ENCODE measurements around the gene CLCN4.

Gene CLCN4

DNA sequence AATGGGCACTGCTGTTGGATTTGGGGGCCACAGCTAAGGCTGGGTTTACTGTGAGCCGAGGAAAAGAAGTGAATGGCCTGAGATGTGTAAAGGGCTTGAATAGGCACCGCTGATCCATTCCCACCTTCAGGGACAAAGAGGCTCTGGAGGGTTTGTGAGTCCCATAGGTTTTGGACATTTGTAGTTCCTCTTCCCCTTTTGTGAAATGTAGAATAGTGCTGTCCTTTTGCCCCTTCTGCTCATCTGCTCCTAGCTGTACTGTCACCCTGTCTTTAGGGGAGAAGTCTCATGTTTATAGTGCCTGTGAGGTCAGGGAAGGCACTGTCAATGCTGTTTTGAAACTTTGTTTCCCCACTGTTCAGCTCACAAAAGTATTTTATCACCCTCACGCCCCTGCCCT is 26.4 kb upstream of the CLCN4 start:
- no peak for DNase-seq

DNA sequence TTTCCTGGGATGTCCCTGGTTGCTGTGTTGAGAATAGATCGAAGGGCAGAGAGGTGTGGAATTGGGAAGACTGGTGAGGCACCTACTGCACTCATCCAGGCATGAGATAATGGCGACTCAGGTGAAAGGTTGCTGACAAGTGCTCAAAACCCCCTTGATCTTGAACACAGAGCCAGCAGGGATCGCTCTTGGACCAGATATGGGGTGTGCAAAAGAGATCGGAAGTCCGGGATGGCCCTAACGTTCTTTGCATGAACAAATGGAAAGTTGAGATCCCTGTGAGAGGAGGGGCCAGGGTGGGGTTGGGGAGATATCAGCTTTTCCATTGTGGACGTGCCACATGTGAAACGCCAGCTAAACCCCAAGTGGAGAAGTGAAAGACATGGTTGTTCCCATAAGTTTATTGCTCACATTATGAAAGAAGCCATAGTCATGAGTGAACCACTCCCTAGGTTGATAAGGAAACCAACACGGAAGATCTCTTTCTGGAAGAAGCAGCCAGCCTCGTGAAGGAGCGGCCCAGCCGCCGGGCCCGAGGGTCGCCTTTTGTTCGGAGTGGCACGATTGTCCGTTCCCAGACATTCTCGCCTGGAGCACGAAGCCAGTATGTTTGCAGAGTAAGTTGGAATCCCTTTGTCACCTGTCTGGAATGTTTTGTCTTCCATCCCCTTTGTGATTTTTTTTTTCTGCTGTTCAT is 22.6 kb upstream of the CLCN4 start:
- no peak for DNase-seq

DNA sequence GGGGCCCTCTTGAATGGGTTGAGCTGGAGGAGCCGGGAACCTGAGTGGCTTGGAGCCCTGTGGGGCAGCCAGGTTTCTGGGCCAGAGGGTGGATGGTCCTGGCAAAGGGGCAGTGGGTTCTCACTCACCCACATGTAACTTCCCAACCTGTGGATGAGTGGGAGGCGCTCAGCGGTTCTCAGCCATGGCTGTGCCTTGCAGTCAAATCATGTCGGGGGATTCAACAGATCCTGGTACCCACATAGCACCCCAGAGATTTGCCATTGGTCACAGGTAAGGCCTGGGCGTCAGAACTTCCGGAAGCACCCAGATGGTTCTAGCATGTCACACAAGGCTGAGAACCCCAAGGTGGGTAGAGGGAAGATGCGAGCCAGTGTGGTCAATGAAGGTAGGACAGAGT is 21.9 kb upstream of the CLCN4 start:
- no peak for DNase-seq

DNA sequence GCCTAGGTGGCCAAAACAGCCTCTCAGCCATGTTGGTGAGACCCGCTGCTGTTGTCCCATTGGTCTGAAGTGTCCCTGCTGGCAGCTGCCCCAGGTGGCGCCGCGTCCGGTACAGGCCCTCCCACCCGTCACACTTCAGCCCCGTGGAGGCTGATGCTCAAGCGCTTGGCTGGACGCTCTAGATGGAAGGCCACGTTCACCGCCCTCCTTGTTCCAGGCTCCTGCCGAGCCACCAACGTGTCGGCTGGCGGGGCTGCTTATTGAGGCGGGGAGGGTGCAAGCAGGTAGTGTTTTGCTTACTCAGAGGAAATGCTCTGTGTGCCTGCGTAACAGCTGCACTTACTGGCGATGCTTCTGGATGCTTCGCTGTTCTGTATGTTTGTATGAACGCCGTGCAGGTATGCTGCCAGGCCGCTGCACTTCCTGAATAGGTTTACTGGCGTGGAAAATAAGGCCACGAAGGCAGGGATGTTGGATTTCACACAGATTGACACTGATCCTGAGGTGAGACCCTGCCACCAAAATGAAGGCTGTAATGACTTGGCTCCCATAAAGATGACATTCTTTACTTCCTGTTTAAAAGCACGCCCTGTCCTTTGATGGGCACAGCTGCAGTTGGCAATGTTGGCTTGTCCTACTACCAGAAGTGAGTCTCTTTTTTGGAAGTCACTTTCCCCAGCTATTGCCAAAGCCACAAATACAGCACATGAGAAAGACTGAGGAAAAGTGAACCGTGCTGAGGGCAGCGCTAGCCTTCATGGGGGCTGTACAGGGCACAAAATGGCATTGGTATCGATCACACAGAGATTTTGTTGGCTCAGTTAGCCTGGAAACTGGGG is 21.0 kb upstream of the CLCN4 start:
- peak; percentile 41 for DNase-seq

DNA sequence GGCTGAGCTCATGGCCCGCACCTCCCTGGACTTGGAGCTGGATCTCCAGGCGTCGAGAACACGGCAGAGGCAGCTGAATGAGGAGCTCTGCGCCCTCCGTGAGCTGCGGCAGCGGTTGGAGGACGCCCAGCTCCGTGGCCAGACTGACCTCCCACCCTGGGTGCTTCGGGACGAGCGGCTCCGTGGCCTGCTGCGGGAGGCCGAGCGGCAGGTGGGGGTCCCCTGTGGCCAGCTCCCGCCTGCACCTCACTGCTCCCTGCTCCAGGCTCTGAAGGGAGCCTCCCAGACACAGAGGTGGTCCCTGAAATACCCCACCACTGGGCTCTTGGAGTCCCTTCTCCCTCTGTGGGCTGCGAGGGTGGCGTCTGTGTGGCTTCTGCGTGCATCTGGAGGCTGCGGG is 18.0 kb upstream of the CLCN4 start:
- no peak for DNase-seq

DNA sequence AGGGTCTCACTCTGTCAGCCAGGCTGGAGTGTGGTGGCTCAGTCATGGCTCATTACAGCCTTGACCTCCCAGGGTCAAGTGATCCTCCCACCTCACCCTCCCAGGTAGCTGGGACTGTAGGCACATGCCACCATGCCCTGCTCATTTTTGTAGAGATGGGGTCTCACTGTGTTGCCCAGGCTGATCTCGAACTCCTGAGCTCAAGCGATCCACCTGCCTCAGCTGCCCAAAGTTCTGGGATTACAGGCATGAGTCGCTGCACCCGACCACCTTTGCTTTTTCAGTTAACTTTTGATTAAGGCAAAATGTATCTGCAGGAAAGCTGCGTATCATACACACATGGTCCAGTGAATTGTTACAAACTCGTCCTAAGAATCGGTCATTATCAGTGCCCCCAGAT is 16.5 kb upstream of the CLCN4 start:
- no peak for DNase-seq

DNA sequence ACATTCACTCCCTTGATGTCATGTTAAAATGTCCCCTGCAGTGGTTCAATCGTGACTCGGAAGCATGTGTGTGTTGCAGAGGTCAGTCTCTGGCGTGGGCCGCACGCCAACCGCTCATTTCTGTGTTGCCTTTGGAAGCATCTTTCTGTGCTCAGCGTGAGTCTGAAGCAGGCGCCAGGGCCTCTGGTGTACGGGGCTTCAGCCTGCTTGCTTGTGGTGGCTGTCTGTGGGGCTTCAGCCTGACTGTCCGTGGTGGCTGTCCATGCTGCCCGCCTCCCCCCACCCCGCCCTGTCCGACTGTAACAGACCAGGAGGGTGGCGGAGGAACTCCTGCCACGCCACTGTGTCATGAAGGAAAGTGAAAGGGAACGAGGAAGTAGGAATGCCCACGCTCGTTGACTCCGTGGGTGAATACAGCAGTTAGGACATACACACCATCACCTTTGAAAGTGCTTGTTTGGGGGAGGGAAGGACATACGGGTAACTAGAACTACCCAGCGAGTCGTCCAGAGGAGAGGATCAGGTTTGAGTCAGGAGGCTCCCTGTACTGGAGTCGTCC is 14.7 kb upstream of the CLCN4 start:
- DNase-seq: no peak

DNA sequence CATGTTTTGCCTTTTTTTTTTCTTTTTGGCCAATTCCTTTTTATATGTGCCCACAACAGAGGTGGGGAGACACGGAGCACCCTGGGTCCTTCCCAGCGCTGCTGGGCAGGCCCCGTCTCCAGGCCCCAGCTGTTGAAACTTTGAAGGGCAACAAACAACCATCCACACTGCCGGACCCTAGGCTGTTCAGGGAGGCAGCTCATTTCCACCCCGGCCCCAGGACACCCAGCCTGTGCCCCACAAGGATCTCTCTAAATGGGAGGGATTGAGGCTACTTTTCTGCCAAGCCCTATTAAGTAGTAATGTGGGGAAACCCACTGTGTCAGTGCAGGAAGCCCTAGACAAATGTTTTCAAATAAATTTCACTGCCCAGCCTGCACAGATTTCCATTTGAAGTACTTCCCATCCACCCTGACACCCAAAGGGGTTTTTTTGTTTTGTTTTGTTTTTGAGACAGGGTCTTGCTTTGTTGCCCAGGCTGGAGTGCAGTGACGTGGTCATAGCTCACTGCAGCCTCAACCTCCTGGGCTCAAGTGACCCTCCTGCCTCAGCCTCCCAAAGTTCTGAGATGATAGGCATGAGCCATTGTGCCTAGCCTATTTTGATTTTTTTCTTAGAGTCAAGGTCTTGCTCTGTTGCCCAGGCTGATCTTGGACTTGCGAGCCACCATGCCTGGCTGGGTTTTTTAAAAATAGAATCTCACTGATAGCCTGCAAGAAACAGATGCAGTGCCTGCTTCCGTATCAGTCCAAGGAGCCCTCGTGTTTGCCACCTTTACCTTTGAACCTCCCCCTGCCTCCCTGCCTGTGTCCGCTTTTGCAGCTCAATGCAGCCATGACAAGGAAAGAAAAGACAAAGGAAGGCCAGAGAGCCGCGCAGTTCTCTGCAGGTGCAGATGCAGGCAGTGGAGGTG is 13.4 kb upstream of the CLCN4 start:
- no peak for DNase-seq

DNA sequence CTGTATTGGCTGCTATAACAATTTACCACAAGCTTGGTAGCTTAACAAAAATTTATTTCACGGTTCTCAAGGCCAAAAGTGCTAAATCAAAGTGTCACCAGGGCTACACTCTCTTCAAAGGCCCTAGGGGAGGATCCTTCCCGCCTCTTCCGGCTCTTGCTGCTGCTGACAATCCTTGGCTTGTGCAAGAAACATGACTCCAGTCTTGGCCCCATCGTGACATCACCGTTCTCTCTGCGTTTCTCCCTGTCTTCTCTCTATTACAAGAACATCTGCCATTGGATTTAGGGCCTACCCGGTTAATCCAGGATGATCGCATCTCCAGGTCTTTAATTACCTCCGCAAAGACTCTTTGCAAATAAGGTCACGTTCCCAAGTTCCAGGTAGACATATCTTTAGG is 10.4 kb upstream of the CLCN4 start:
- DNase-seq: no peak

DNA sequence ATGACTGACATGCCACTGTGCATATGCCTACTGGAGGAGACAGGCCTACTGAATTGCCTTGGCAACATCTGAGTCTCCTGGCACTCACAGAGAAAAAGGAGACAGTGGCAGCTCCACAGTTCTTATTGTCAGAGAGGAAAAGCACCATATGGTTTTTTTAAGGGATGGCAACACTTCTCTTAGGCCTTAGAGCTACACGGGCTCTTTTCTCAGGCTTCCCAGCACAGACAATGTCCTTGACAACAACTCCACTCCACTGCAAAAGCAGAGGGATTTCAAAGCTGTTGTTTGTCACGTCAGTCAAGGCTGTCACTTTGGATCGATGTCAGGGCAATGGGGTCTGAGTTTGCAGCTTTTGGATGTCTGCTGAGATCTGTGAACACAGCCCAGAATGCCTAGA is 4.7 kb upstream of the CLCN4 start:
- DNase-seq: no peak

DNA sequence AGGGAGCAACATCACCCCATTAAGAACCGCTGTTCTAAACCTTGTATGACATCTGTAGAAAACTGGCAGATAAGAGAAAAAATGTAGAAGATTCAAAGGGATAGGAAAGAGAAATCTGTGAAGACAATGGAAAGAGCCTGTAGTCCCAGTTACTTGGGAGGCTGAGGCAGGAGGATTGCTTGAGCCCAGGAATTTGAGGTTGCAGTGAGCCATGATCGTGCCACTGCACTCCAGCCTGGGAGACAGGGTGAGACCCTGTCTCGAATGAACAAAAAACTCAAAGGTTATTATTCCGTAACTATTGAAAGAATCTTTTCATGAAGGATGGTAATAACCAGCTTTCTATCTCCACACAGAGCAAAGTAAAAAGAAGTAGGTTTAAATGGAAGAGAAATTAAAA is 1.6 kb upstream of the CLCN4 start:
- DNase-seq: no peak

DNA sequence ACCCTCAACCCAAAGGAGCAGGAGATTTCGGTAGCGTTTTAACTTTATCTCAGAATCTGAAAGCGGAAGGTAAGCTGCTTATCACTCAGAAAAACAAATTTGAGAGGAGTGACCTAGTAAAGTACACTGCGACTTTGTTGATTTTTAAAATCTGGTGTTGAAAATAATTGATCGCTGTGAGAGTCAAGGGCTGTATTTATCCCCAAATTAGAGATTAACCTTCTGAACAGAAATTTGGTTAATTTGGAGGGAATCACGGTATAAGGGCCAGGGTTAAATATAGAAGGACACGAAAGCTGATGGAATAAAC is 212 bp downstream of the CLCN4 start:
- DNase-seq: no peak

DNA sequence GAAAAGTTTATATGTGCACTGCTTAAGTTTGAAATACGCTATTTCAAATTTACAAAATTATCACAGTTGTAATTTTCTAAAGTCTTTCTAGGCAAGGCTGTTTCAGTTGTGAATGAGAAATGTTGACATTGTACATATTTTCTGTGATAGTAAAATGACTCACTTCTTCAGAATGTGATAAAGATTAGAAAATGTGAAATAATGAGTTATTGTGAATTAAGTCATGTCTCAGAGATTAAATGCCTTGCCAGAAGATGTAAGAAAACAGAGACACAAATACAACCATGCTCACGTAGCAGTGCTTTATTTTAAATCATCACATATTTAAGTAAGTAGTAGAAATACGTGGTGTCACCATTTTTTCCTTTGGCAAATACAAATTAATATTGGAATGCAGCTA is 768 bp downstream of the CLCN4 start:
- DNase-seq: no peak

DNA sequence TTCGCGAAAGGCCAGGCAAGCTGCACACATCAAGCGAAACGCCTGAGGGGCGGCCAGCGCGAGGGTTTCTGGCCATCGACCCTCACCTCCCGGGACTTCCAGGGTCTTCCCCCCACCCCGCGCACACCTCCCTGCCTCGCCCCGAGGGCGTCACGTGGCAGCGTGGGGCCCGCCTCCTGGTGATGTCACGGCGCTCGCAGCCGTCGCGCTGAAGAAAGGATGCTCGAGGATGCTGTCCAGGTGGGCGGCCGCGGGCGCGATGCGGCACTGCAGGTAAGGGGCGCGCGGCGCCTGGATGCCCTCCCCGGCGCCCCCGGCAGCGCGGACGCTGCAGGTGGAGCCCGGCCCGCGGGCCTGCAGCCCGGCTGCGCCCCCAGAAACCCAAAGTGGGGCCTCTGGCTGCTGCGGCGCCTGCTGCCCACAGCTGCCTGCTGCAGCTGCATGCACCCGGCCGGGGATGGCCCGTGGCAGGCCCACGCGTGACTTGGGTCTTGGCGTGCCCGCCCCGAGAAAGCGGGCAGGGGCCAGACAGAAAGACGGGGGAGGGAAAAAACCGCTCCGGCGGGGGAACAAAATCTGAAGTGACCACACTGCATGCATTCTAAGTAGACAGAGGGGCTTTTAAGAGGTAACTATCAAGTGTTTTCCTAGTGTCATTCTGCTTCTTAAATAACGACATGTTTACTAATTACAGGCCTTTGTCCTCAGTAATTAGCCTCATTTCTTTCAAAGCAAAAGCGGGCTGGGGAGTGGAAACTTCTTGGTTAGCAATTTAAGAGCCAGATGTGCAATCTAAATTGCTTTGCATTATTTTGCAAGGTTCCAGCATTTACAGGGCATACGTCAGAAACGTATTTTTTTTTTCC is 1.7 kb downstream of the CLCN4 start:
- DNase-seq: peak; percentile 1

DNA sequence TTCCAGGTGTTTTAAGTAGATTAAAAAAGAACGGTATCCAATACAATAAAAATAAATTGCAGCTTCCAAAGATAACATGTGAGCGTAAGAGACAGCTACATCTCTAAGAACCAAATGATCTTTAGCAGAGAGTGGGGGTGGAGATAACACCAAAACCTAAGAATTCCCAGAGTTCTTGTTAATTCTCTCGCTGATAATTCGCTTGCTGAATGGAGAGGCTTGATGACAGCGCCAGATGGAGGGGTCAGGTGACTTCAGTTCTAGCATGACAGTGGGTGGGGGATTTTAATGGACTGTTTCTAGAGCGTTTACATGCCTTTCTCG is 2.3 kb downstream of the CLCN4 start:
- no peak for DNase-seq

DNA sequence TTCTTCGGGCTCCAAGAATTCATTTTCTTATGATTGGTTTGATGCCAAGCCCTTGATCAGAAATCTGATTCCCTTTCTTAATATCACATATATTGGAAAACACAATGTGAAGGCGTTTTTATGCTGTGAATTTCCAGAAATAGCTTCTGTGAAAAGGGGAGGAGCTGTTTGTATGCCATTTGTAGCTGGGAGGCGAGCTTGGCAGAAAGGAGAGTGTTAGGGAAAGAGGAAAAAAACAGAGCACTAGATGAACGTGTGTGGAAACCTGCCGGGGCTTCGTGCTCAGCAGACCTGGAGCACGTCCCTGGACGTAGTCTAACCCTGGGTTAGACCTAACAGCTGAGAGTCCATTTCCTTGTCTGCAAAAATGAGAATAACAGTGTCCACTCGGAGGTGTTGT is 3.4 kb downstream of the CLCN4 start:
- no peak for DNase-seq

DNA sequence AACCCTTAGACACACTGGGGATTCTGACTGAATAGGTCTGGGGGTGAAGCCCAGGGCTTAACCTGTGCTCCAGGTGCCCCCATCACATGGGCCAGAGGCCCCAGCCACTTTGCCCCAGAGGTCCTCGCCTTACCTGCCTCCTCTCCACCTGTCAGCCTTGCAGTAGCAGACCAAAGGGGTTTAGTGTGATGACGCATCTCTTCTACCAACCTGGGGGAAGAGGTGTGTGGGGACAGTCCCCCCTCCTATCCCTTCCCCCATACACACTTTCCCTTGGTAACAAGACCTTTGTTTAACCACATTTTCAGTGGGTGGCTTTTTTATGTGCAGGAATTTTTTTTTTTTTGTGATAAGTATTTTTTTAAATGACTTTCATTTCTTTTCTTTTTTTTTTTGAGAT is 6.3 kb downstream of the CLCN4 start:
- no peak for DNase-seq

DNA sequence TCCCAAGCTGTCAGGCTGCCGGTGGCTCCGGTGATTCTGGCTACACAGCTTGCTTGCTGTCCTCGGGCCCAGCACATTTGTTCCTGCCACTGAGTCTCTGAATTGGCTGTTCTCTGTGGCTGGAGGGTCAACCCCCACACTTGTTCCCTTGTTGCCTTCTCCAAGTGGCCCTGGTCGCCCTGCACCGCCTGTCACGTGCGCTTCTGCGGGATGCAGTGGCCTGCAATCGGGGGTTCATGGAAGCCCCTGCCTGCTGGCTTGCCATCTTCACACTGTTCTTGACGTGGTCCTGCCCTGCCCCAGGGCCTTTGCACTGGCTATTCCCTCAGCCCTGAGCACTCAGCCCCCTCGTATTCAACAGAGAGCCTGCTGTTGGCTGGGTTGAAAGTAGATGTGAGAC is 8.1 kb downstream of the CLCN4 start:
- no peak for DNase-seq

DNA sequence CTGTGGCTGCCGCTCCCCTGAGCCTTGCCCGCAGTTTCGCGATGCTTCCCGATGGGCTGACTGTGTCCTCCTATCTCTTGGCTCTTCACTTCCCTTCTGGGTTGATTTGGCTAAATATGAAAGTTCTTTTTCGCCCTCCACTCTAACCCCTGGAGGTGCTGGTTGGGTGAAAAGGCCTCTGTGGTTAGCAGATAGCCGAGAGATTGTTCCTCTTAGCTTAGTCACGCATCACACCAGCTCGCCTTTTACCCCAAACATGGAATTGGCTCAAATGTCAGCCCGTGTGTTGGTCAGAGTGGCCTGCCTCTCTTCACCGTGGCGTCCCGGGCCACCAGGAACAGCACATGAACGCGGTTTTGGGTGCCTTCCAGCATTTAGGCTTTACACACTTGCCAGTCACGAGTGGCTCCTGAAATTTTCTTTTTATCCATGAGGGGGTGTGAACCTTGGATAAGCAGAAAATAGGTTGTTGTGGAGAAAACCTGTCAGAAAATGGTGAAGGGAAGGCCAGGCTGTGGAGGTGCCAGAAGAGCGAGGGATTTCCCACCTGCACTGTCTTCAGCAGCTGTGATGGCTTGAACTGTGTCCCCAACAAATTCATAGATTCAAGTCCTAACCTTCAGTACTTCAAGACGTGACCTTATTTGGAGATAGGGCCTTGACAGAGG is 8.9 kb downstream of the CLCN4 start:
- no peak for DNase-seq

DNA sequence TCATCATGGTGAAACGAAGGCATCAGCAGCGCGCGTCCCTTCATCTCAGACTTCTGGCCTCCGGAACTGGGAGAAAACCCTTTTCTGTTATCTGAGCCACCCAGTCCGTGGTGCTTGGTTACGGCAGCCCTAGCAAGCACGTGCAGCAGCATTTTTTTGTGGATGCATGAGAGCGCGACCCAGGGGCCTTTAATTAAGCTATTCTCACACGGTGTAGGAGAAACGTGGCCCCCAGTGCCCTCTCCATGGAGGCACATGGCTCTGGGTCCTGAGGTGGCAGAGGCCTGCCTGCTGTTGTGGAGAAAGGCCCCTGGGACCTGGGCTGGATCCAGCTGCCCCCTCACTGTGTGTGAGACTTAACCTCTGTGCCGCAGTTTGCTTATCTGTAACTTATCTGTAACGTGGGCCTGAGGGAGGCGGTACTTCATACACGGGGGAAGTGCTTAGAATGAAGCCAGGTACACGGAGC is 9.5 kb downstream of the CLCN4 start:
- DNase-seq: no peak

DNA sequence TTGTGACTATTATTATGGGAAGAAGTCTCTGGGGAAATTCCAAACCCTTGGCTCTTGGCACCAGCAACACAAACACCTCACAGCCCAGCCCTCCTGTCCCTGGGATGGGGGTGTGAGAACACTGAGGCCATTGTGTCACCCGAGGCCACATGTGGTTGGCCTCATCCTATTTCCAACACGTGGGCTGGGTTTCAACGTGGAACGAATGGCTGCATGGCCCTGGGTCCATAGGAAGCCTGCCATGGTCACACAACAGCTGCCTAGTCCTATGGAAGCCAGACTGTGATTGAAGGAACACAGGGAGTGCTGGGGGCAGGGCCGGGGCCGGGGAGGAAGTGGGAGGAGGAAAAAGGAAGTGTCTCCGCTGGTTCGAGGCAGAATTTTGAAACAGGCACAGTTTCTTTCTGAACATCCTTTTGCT is 10.0 kb downstream of the CLCN4 start:
- no peak for DNase-seq

DNA sequence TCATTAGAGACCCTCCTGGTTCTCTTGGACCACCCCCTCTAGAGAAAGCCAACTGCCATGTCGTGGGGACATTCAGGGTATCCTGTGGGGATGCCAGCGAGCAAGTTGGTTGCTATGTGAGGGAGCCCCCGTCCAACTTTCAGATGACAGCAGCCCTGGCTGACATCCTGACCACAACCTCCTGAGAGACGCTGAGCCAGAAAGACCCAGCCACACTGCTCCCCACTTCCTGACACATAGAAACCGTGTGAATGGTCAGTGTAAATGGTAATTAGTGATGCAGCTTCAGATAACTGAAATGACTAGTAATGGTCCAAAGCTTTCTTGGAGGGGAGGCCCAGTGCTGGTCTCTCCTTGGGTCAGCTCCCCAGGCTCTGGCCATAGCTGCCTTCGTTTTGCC is 10.8 kb downstream of the CLCN4 start:
- no peak for DNase-seq
